K562 (cell line): ENCODE data around the gene ELFN2. TPM values are rescaled to one million over a fixed set of nuclear protein-coding genes. Genes with fewer than 3 reads are reported as not detected.

Experiments
- ATAC-seq: fragments of 200-7000 bp; cut with Tn5 transposase; 3 replicates; pipeline ENCODE4 v1.9.1; 2020; ENCODE audit warnings: moderate library complexity
- BruUV-seq: library from RNA; stranded (reverse); fragments of 400-500 nt; replicated peaks from 2 replicates; lab custom pipeline; 2021; lab: Mats Ljungman, UMichigan
- CTCF ChIA-PET: fragments of 300-600 bp; formaldehyde crosslinking; extraction: SDS; loops from one replicate; lab custom pipeline; 2021; ENCODE audit warnings: low intra/inter-chr PET ratio; lab: Yijun Ruan, JAX
- POLR2A ChIA-PET: fragments of 300-600, 350-650 bp; sonication (Branson Sonifier 250); formaldehyde crosslinking; extraction: SDS; loops from one replicate; lab custom pipeline; 2021; ENCODE audit warnings: antibody characterized with exemption, inconsistent platforms; lab: Yijun Ruan, JAX
- DNase-seq, 4 experiments: peaks; one replicate each; pipeline versions ENCODE4 v3.0.0 to v3.0.0-alpha.2; 2011 to 2018; ENCODE audit warnings: low spot score in 3 of 4, mixed read lengths in 3 of 4; ENCODE audit errors: extremely low read depth in 1 of 4
- FAIRE-seq: peaks from 2 replicates; lab custom pipeline; 2011; peaks lifted over from hg19 to GRCh38; lab: Jason Lieb, UNC
- H2AFZ ChIP-seq: 2 replicates; pipeline ENCODE4 v1.6.0; 2011; ENCODE audit warnings: low read depth, low read length, control low read depth, inconsistent platforms
- H3K27ac ChIP-seq: fragments of 200-600 bp; 3 replicates; pipeline ENCODE4 v1.8.0; 2011; ENCODE audit warnings: low read depth, mild to moderate bottlenecking, control low read depth, inconsistent platforms, low read length, moderate library complexity, mixed read lengths; ENCODE audit errors: extremely low read depth
- H3K27me3 ChIP-seq, 2 experiments: fragments of 300-600 bp in 1 of 2; 2 replicates in 1 of 2; 3 replicates in 1 of 2; pipeline versions ENCODE4 v1.6.0 to v1.8.0; 2011; ENCODE audit warnings: inconsistent platforms in 2 of 2, low read length in 2 of 2, mild to moderate bottlenecking in 1 of 2, mixed read lengths in 1 of 2, moderate library complexity in 1 of 2; ENCODE audit not compliant: control insufficient read depth in 2 of 2, insufficient read depth in 2 of 2
- H3K36me3 ChIP-seq: fragments of 300-600 bp; 3 replicates; pipeline ENCODE4 v1.8.0; 2011; ENCODE audit warnings: mild to moderate bottlenecking, low read length, inconsistent platforms; ENCODE audit not compliant: control insufficient read depth, insufficient read depth
- H3K4me1 ChIP-seq, 2 experiments: fragments of 200-600 bp in 1 of 2; replicated peaks in 1 of 2; 2 replicates in 1 of 2; 3 replicates in 1 of 2; pipeline versions ENCODE4 v1.5.1 to v1.8.0; 2011; ENCODE audit warnings: inconsistent platforms in 2 of 2, low read length in 2 of 2, mild to moderate bottlenecking in 1 of 2, mixed read lengths in 1 of 2, moderate library complexity in 1 of 2; ENCODE audit not compliant: control insufficient read depth in 2 of 2, insufficient read depth in 2 of 2
- H3K4me2 ChIP-seq: 2 replicates; pipeline ENCODE4 v1.6.1; 2011; ENCODE audit warnings: low read length, control low read depth, inconsistent platforms, mixed read lengths; ENCODE audit not compliant: insufficient read depth
- H3K4me3 ChIP-seq: fragments of 200-600 bp; sonication (generic), shearing (Covaris generic); 2 replicates; pipeline ENCODE4 v1.5.1; 2016; ENCODE audit warnings: control low read depth, inconsistent platforms
- H3K79me2 ChIP-seq: fragments of 200-600 bp; 3 replicates; pipeline ENCODE4 v1.8.0; 2011; ENCODE audit warnings: low read length, inconsistent platforms; ENCODE audit not compliant: control insufficient read depth, insufficient read depth
- H3K9ac ChIP-seq, 2 experiments: 2 replicates each; pipeline versions ENCODE4 v1.6.0 to v1.6.1; 2011; ENCODE audit warnings: low read depth in 2 of 2, low read length in 2 of 2, control low read depth in 1 of 2, inconsistent platforms in 1 of 2, mild to moderate bottlenecking in 1 of 2, mixed read lengths in 1 of 2; ENCODE audit not compliant: insufficient read depth in 1 of 2
- H3K9me1 ChIP-seq: one replicate; pipeline ENCODE4 v1.6.0; 2011; ENCODE audit warnings: inconsistent platforms, mild to moderate bottlenecking, low read length, moderate library complexity; ENCODE audit not compliant: control insufficient read depth, insufficient read depth
- H3K9me3 ChIP-seq: replicated peaks from 2 replicates; pipeline ENCODE4 v1.5.1; 2011; ENCODE audit warnings: low read depth, low read length, inconsistent platforms; ENCODE audit not compliant: control insufficient read depth, insufficient read depth
- H4K20me1 ChIP-seq: replicated peaks from 2 replicates; pipeline ENCODE4 v1.6.1; 2011; ENCODE audit warnings: low read length, inconsistent platforms, mixed read lengths; ENCODE audit not compliant: control insufficient read depth, insufficient read depth
- ASH1L ChIP-seq: fragments of 450-650 bp; IDR thresholded peaks from 2 replicates; pipeline ENCODE4 v1.6.1; 2018; ENCODE audit warnings: borderline replicate concordance, mild to moderate bottlenecking, low read depth; ENCODE audit not compliant: partially characterized antibody
- CCNT2 ChIP-seq: IDR thresholded peaks from 2 replicates; pipeline ENCODE4 v1.6.1; 2011; ENCODE audit warnings: borderline replicate concordance, low read depth, mild to moderate bottlenecking, moderate library complexity, mixed read lengths, low read length; ENCODE audit not compliant: insufficient read length; ENCODE audit errors: extremely low read depth
- NCOA2 ChIP-seq, 2 experiments: fragments of 450-650 bp; IDR thresholded peaks; 2 replicates each; pipeline ENCODE4 v1.6.1; 2018; ENCODE audit warnings: mild to moderate bottlenecking in 2 of 2, moderate library complexity in 1 of 2; ENCODE audit not compliant: partially characterized antibody in 2 of 2
- NCOA6 ChIP-seq: fragments of 450-650 bp; IDR thresholded peaks from 2 replicates; pipeline ENCODE4 v1.6.1; 2017; ENCODE audit warnings: mild to moderate bottlenecking
- PCBP1 ChIP-seq: fragments of 200-400 bp; formaldehyde crosslinking; IDR thresholded peaks from 2 replicates; pipeline ENCODE4 v1.6.1; 2018; ENCODE audit warnings: mild to moderate bottlenecking, low read depth, low read length; ENCODE audit not compliant: poor library complexity, severe bottlenecking
- POLR2AphosphoS5 ChIP-seq: IDR thresholded peaks from 2 replicates; pipeline ENCODE4 v1.6.1; 2011; ENCODE audit warnings: mild to moderate bottlenecking, low read depth, low read length, moderate library complexity; ENCODE audit not compliant: control insufficient read depth, insufficient read depth
- RBM39 ChIP-seq: fragments of 200-400 bp; formaldehyde crosslinking; optimal IDR thresholded peaks from 2 replicates; pipeline ENCODE3; 2018; ENCODE audit warnings: low read depth, low read length
- SAP30 ChIP-seq: fragments of 200-600 bp; sonication (generic); IDR thresholded peaks from 2 replicates; pipeline ENCODE4 v1.6.1; 2012; ENCODE audit warnings: borderline replicate concordance, low read depth, mild to moderate bottlenecking, moderate library complexity, low read length, control low read depth, inconsistent platforms; ENCODE audit not compliant: insufficient read depth, poor library complexity, severe bottlenecking
- TFAM ChIP-seq: fragments of 250-450 bp; sonication (Bioruptor Pico); conservative IDR thresholded peaks from 2 replicates; pipeline ENCODE4 v1.5.0; 2021; ENCODE audit warnings: mild to moderate bottlenecking, moderate library complexity
- YY1 ChIP-seq, 3 experiments: IDR thresholded peaks; 2 replicates each; pipeline ENCODE4 v1.6.1; 2011; ENCODE audit warnings: low read length in 2 of 3, mild to moderate bottlenecking in 2 of 3, moderate library complexity in 2 of 3, borderline replicate concordance in 1 of 3, control low read depth in 1 of 3, low read depth in 1 of 3; ENCODE audit not compliant: insufficient read depth in 3 of 3, insufficient replicate concordance in 2 of 3, control insufficient read depth in 1 of 3, insufficient read length in 1 of 3; ENCODE audit errors: extremely low read depth in 1 of 3
- ZNF274 ChIP-seq: IDR thresholded peaks from 2 replicates; pipeline ENCODE4 v1.6.1; 2011; ENCODE audit warnings: low read depth, mild to moderate bottlenecking, low read length, moderate library complexity, borderline replicate concordance
- ZNF445 ChIP-seq: fragments of 250-450 bp; sonication (Bioruptor Pico); IDR thresholded peaks from 2 replicates; pipeline ENCODE4 v1.4.0; 2020; ENCODE audit warnings: low read depth, mild to moderate bottlenecking, moderate library complexity
- WGBS: fragments of 100-300 bp; shearing (Covaris generic); methylation state at CpG from one replicate; pipeline ENCODE4 v1.1.6; 2016; ENCODE audit warnings: low coverage, mixed read lengths; ENCODE audit not compliant: insufficient coverage; ENCODE audit errors: missing lambda C conversion rate; 5-methylcytosine and 5-hydroxymethylcytosine counted together
- in situ Hi-C: fragments of 300-500 bp; cut with MboI; formaldehyde crosslinking; loops from 4 replicates; pipeline ENCODE4 v1.15.0; 2018; ENCODE audit warnings: inconsistent platforms, mixed read lengths
- intact Hi-C: fragments of 100-400 bp; cut with micrococcal nuclease; formaldehyde crosslinking; loops from 2 replicates; pipeline ENCODE4 v1.14.2; 2022
- polyA plus RNA-seq, 8 experiments: library from polyadenylated mRNA; depleted of rRNA in 4 of 8; stranded (reverse) in 5 of 8; unstranded in 3 of 8; fragments of >200 nt; fragmentation: Nextera tagmentation in 2 of 8; fragmentation: Illumina TruSeq in 1 of 8; extraction: Ambion mirVana in 2 of 8; extraction: Trizol in 1 of 8; gene quantifications; 2 replicates each; pipeline versions ENCODE4 v1.2.1 to v1.2.3, GENCODE V29; 2011 to 2014; ENCODE audit warnings: inconsistent platforms in 1 of 8, missing spikeins in 1 of 8
- total RNA-seq, 7 experiments: library from RNA; depleted of rRNA in 6 of 7; stranded (reverse); fragments of >200 nt in 6 of 7; fragmentation: Illumina TruSeq in 2 of 7; extraction: Trizol in 2 of 7; gene quantifications; 2 replicates each; pipeline versions ENCODE4 v1.2.1 to v1.2.3, GENCODE V29; 2011 to 2021; ENCODE audit warnings: low replicate concordance in 1 of 7
- TF ChIP-seq, protein P1 (sequence below): IDR thresholded peaks from 2 replicates; pipeline ENCODE4 v1.6.1; 2012; ENCODE audit warnings: low read depth, low read length, improper control_type of control experiment, borderline replicate concordance
- TF ChIP-seq, protein P2 (sequence below): fragments of 150-350 bp; IDR thresholded peaks from 2 replicates; pipeline ENCODE4 v1.6.1; 2014; ENCODE audit warnings: low read depth, mild to moderate bottlenecking, low read length, borderline replicate concordance

Gene ELFN2
- total and polyA plus RNA-seq, 9 of the 15 experiments (the other 6 are each of a cell fraction or from before 2014, with no cell fraction given) = not detected

DNA sequence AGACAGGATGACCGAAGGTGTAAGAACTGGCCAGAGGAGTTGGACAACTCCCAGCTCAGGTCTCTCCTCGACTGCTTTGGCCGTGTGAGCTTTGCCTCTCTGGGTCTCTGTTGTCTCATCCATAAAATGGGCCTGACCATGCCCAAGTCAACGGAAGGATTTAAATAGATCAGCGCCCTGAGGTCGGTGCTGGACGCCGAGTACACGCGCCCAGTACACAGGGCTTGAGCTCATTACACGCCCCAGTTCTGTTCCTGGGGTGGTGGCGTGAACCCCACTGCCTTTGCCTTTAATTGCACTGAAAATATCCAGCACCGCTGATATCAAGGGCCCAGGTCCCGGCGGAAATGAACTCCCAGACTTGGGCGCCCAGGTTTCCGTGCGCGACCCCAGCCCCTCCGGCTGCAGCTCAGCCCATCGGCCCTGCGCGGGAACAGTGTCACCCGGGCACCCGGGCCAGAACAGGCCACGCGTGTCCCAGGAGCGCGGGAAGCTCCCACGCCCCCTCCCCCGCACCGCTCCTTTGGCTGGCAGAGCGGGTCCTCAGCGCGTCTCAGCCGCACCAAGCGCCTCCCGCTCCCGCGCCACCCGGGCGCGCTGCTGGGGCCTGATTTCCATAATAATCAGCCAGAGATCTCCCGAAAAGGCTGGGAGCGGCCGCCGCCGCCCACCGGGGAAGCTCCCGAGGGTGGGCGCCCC is 102.8 kb downstream of the ELFN2 start:
- no peak overlapping the region for H3K9ac ChIP-seq
- intact Hi-C loops (no loop called here), in situ Hi-C loops (loop anchor here (5.0 kb wide), 1 partner anchor 133 kb away; no protein-coding TSS in a partner anchor)
- H3K4me2 ChIP-seq = no peak overlapping the region
- H3K79me2 ChIP-seq = no peaks in the 10 kb centered on the region
- H3K27me3 ChIP-seq = peaks cover 4 to 33% of the 10 kb centered on the region in 2 experiments; a peak in 4 of 5 replicates
- H3K4me3 ChIP-seq = no peak overlapping the region
- POLR2A ChIA-PET = interaction anchor here (0.6 to 0.8 kb wide), 2 partner anchors 40 to 97 kb away, joined by 3 read pairs; no protein-coding TSS in a partner anchor
- no peaks in the 10 kb centered on the region for H3K9me3 ChIP-seq
- no peaks in the 10 kb centered on the region; the same call in 1 of the 2 replicates for H4K20me1 ChIP-seq
- CTCF ChIA-PET = no interaction called here
- H3K9me1 ChIP-seq = no peaks in the 10 kb centered on the region
- no peaks in the 10 kb centered on the region for H3K36me3 ChIP-seq
- FAIRE-seq (no peak), ATAC-seq (no peak), DNase-seq (no peak)
- H3K4me1 ChIP-seq = peaks cover 0 to 3% of the 10 kb centered on the region in 2 experiments; a peak in 1 of 5 replicates
- no peak overlapping the region for H3K27ac ChIP-seq
- BruUV-seq = no TSS peak
- no peak for TF ChIP-seq RBM39
- no peak for TF ChIP-seq POLR2AphosphoS5
- no peak for TF ChIP-seq NCOA6
- TF ChIP-seq SAP30 = no peak
- no peak for TF ChIP-seq YY1 (IDR thresholded peaks at IDR 0.05; ENCODE audit: borderline replicate concordance in 1 of 3, control insufficient read depth in 1 of 3, extremely low read depth in 1 of 3, insufficient read depth in 3 of 3, insufficient read length in 1 of 3, insufficient replicate concordance in 2 of 3, low read depth in 1 of 3, low read length in 2 of 3)
- TF ChIP-seq ZNF445 = no peak
- TF ChIP-seq TFAM (CRISPR knock-in tag) = no peak
- no peak for TF ChIP-seq ZNF274
- no peak for TF ChIP-seq PCBP1
- TF ChIP-seq ASH1L = no peak
- TF ChIP-seq NCOA2 (IDR thresholded peaks at IDR 0.05; ENCODE audit: partially characterized antibody in 2 of 2) = no peak
- TF ChIP-seq, protein P1, sequence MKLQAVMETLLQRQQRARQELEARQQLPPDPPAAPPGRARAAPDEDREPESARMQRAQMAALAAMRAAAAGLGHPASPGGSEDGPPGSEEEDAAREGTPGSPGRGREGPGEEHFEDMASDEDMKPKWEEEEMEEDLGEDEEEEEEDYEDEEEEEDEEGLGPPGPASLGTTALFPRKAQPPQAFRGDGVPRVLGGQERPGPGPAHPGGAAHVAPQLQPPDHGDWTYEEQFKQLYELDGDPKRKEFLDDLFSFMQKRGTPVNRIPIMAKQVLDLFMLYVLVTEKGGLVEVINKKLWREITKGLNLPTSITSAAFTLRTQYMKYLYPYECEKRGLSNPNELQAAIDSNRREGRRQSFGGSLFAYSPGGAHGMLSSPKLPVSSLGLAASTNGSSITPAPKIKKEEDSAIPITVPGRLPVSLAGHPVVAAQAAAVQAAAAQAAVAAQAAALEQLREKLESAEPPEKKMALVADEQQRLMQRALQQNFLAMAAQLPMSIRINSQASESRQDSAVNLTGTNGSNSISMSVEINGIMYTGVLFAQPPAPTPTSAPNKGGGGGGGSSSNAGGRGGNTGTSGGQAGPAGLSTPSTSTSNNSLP = no peak
- TF ChIP-seq, protein P2, sequence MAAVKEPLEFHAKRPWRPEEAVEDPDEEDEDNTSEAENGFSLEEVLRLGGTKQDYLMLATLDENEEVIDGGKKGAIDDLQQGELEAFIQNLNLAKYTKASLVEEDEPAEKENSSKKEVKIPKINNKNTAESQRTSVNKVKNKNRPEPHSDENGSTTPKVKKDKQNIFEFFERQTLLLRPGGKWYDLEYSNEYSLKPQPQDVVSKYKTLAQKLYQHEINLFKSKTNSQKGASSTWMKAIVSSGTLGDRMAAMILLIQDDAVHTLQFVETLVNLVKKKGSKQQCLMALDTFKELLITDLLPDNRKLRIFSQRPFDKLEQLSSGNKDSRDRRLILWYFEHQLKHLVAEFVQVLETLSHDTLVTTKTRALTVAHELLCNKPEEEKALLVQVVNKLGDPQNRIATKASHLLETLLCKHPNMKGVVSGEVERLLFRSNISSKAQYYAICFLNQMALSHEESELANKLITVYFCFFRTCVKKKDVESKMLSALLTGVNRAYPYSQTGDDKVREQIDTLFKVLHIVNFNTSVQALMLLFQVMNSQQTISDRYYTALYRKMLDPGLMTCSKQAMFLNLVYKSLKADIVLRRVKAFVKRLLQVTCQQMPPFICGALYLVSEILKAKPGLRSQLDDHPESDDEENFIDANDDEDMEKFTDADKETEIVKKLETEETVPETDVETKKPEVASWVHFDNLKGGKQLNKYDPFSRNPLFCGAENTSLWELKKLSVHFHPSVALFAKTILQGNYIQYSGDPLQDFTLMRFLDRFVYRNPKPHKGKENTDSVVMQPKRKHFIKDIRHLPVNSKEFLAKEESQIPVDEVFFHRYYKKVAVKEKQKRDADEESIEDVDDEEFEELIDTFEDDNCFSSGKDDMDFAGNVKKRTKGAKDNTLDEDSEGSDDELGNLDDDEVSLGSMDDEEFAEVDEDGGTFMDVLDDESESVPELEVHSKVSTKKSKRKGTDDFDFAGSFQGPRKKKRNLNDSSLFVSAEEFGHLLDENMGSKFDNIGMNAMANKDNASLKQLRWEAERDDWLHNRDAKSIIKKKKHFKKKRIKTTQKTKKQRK = no peak
- TF ChIP-seq CCNT2 = no peak
- 6% methylated on average over 18 of the region's 51 CpGs for WGBS
- no peak overlapping the region for H2AFZ ChIP-seq
